Measurements from ENCODE around the gene HEMGN.

The HEMGN gene

DNA sequence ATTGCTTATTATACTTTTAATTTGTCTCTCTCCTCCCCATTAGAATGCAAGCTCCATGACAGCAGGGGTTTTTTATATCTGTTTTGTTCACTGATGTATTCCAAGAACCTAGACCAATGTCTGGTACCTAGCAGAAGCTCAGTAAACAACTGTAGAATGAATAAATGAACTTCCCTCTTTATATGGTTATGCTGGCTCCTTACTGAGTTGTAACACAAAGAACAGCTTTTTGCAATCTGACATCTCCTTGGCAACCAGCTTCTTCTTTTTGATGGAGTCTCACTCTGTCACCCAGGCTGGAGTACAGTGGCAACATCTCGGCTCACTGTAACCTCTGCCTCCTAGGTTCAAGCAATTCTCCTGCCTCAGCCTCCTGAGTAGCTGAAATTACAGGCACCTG, 29.3 kb downstream of the HEMGN start:
- H3K4me3 ChIP-seq (ENCODE audit: control insufficient read depth, low read depth, low read length), result no peak overlapping the region
- DNase-seq (ENCODE audit: low read depth), result no peak
- TF ChIP-seq, protein P1, sequence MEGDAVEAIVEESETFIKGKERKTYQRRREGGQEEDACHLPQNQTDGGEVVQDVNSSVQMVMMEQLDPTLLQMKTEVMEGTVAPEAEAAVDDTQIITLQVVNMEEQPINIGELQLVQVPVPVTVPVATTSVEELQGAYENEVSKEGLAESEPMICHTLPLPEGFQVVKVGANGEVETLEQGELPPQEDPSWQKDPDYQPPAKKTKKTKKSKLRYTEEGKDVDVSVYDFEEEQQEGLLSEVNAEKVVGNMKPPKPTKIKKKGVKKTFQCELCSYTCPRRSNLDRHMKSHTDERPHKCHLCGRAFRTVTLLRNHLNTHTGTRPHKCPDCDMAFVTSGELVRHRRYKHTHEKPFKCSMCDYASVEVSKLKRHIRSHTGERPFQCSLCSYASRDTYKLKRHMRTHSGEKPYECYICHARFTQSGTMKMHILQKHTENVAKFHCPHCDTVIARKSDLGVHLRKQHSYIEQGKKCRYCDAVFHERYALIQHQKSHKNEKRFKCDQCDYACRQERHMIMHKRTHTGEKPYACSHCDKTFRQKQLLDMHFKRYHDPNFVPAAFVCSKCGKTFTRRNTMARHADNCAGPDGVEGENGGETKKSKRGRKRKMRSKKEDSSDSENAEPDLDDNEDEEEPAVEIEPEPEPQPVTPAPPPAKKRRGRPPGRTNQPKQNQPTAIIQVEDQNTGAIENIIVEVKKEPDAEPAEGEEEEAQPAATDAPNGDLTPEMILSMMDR (IDR thresholded peaks at IDR 0.05; ENCODE audit: control insufficient read depth, insufficient read depth, low read depth, low read length, missing control alignments), result no peak

DNA sequence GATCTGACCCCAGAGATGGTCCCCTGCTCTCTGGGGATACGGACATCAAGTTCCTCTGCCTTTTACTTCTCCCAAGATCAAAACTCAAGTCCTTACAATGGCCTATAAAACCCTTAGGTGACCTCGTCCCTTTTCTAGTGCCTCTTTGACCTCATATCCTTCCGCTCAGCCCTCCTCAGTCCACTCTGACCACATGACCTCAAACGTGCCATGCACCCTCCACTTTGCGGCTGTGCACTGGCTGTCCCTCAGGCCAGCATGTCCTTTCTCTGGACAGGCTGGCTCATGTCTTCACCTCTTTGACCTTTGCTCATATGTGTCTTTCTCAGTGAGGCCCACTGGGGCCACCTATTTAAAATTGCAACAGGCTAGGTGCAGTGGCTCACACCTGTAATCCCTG, 30.3 kb downstream of the HEMGN start:
- TF ChIP-seq, protein P1 (IDR thresholded peaks at IDR 0.05; ENCODE audit: control insufficient read depth, insufficient read depth, low read depth, low read length, missing control alignments), result no peak
- DNase-seq (ENCODE audit: low read depth), result no peak
- no peak overlapping the region for H3K4me3 ChIP-seq (ENCODE audit: control insufficient read depth, low read depth, low read length)

DNA sequence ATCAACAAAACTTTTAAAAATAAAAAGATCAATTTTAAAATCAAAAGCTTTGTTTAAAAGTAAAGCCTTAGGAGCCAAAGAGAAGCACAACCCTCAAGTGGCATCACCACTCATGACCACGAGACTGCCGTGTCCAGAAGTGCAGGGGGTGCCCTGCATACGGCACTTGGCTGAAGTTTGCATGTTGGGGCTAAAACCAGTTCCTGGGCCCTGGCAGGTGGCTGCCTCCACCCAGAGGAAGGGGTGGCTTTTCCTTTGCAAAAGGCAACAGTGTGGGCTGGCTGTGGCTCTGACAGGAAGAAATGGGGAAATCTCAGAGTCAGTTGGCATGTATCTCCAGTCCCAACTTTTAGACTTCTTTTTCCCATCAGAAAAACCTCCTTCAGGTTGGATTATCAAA, 30.9 kb downstream of the HEMGN start:
- no peak overlapping the region for H3K4me3 ChIP-seq (ENCODE audit: control insufficient read depth, low read depth, low read length)
- TF ChIP-seq, protein P1 (IDR thresholded peaks at IDR 0.05; ENCODE audit: control insufficient read depth, insufficient read depth, low read depth, low read length, missing control alignments), result no peak

DNA sequence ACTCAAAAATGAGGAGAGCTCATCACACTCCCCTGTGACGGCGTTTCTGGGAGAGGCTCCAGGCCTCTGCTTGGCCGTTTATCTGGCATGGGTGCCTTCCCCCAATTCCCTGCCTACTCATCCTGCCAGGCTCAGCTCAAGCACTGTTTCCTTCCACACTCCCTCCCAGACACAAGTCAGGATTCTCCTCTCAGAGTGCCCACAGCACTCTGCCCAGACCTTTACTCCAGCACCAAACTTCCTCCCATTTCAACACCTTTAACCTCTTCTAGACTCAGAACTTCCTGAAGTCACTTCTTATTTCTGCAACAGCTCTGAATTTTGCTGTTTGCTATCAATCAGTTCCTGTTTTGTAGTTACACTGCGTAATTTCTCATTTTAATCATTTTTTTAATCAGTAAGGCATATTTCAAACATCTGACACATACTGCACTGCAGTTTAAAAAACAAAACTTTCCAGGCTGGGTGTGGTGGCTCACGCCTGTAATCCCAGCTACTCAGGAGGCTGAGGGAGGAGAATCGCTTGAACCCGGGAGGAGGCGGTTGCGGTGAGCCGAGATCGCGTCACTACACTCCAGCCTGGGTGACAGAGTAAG, 31.6 kb downstream of the HEMGN start:
- TF ChIP-seq, protein P1 (IDR thresholded peaks at IDR 0.05; ENCODE audit: control insufficient read depth, insufficient read depth, low read depth, low read length, missing control alignments), result no peak
- DNase-seq (ENCODE audit: low read depth), result no peak
- no peak overlapping the region for H3K4me3 ChIP-seq (ENCODE audit: control insufficient read depth, low read depth, low read length)

More for the DNA sequence above, 30.9 kb downstream of the HEMGN start:
- DNase-seq (ENCODE audit: low read depth), result no peak

DNA sequence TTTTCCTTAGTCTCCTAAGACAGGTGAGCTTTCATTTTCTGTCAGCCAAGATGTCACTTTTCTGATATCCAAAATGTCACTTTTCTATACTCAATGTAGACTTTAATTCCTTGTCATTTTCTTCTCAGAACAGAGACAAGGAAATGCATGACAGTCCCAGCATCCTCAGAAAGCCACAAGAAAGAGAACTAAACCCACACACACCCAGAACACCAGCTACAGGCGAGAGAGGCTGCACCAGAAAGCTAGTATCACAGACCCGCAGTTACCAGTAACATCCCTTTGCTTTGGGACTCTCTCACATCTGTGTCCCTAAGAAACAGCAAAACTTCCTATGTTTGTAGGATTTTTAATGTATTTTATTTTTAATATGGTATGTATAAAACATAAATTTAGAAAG, 32.7 kb downstream of the HEMGN start:
- no peak overlapping the region for H3K4me3 ChIP-seq (ENCODE audit: control insufficient read depth, low read depth, low read length)
- DNase-seq (ENCODE audit: low read depth), result no peak
- TF ChIP-seq, protein P1 (IDR thresholded peaks at IDR 0.05; ENCODE audit: control insufficient read depth, insufficient read depth, low read depth, low read length, missing control alignments), result no peak

DNA sequence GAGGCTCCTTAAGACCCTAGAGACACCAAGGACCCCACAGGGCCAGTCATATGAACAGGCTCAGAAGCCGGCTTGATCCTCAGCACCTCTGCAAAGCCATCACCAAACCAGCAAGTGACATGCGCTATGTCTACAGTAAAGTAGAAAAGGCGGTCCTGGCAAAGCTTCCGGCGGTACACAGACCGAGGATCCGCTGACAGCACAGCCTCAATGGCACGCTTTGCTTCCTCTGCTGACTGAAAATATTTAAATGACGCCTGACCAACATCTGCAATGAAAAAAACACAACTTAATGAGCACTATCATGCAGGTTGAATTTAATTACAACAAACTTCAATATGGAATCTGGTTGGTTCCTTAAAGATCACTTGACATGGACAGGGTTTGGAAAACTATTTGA, 33.2 kb downstream of the HEMGN start:
- H3K4me3 ChIP-seq (ENCODE audit: control insufficient read depth, low read depth, low read length), result no peak overlapping the region
- DNase-seq (ENCODE audit: low read depth), result no peak
- TF ChIP-seq, protein P1 (IDR thresholded peaks at IDR 0.05; ENCODE audit: control insufficient read depth, insufficient read depth, low read depth, low read length, missing control alignments), result no peak

DNA sequence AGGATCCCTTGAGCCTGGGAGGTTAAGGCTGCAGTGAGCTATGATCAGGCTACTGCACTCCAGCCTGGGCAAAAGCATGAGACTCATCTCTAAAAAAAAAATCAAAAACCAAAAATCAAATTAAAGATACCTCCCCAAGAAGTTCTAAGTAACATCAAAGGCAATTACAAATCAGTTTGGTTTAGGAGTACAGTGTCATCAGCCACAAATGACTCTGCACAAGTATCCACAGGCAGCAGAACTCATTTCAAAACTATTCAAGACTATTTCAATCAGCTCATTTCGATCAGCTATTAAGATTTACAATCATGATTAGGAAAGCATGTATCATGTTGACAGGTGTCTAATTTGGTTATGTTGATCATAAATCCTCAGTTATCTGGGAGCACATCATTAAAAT, 34.8 kb downstream of the HEMGN start:
- no peak for DNase-seq (ENCODE audit: low read depth)
- H3K4me3 ChIP-seq (ENCODE audit: control insufficient read depth, low read depth, low read length), result no peak overlapping the region
- TF ChIP-seq, protein P1 (IDR thresholded peaks at IDR 0.05; ENCODE audit: control insufficient read depth, insufficient read depth, low read depth, low read length, missing control alignments), result no peak

Measured in AG09309 (cell line).